T-helper 1 cell treated with Interleukin-12 subunit alpha and Interleukin-12 subunit beta and Interleukin-4 antibody, amounts not matched to agents 30 μg/mL and 1 μg/mL, for 36 hours (primary cell): ENCODE data around the gene MYT1.

ENCODE experiments used
- H3K27ac Mint-ChIP-seq: one replicate; pipeline ENCODE4 v1.8.0; 2021; ENCODE audit warnings: mild to moderate bottlenecking, mixed read lengths
- H3K27me3 Mint-ChIP-seq: one replicate; pipeline ENCODE4 v1.8.0; 2021; ENCODE audit warnings: low read depth, mixed read lengths
- H3K36me3 Mint-ChIP-seq: one replicate; pipeline ENCODE4 v1.8.0; 2021; ENCODE audit warnings: low read depth, mixed read lengths
- H3K4me1 Mint-ChIP-seq: one replicate; pipeline ENCODE4 v1.8.0; 2021; ENCODE audit warnings: low read depth, mixed read lengths
- H3K4me3 Mint-ChIP-seq: one replicate; pipeline ENCODE4 v1.8.0; 2021; ENCODE audit warnings: mild to moderate bottlenecking, moderate library complexity, mixed read lengths
- H3K9me3 Mint-ChIP-seq: one replicate; pipeline ENCODE4 v1.8.0; 2021; ENCODE audit warnings: mixed read lengths

The MYT1 gene

GRCh38 chr20:64214113-64214512 is 49.9 kb downstream of the MYT1 start:
- H3K9me3 Mint-ChIP-seq, result no peaks in the 10 kb centered on the region
- peaks cover 2% of the 10 kb centered on the region for H3K4me1 Mint-ChIP-seq
- no peaks in the 10 kb centered on the region for H3K27me3 Mint-ChIP-seq
- no peak overlapping the region for H3K27ac Mint-ChIP-seq
- H3K4me3 Mint-ChIP-seq, result no peak overlapping the region
- H3K36me3 Mint-ChIP-seq, result no peaks in the 10 kb centered on the region

GRCh38 chr20:64214952-64215351 is 50.7 kb downstream of the MYT1 start:
- no peaks in the 10 kb centered on the region for H3K36me3 Mint-ChIP-seq
- peaks cover 2% of the 10 kb centered on the region for H3K4me1 Mint-ChIP-seq
- no peak overlapping the region for H3K4me3 Mint-ChIP-seq
- no peaks in the 10 kb centered on the region for H3K27me3 Mint-ChIP-seq
- H3K9me3 Mint-ChIP-seq, result no peaks in the 10 kb centered on the region
- no peak overlapping the region for H3K27ac Mint-ChIP-seq

- H3K27ac Mint-ChIP-seq, result no peak overlapping the region
- H3K4me3 Mint-ChIP-seq, result no peak overlapping the region
- H3K4me1 Mint-ChIP-seq, result peaks cover 2% of the 10 kb centered on the region
Measured at GRCh38 chr20:64216036-64216435, 51.8 kb downstream of the MYT1 start.

GRCh38 chr20:64216910-64217309 is 52.7 kb downstream of the MYT1 start:
- H3K9me3 Mint-ChIP-seq, result no peaks in the 10 kb centered on the region
- no peaks in the 10 kb centered on the region for H3K36me3 Mint-ChIP-seq
- H3K4me1 Mint-ChIP-seq, result peaks cover 2% of the 10 kb centered on the region
- no peak overlapping the region for H3K27ac Mint-ChIP-seq
- no peak overlapping the region for H3K4me3 Mint-ChIP-seq
- H3K27me3 Mint-ChIP-seq, result no peaks in the 10 kb centered on the region

More at GRCh38 chr20:64216036-64216435, 51.8 kb downstream of the MYT1 start:
- H3K9me3 Mint-ChIP-seq, result no peaks in the 10 kb centered on the region
- H3K36me3 Mint-ChIP-seq, result no peaks in the 10 kb centered on the region
- H3K27me3 Mint-ChIP-seq, result no peaks in the 10 kb centered on the region

- no peaks in the 10 kb centered on the region for H3K27me3 Mint-ChIP-seq
- no peak overlapping the region for H3K4me3 Mint-ChIP-seq
- peaks cover 2% of the 10 kb centered on the region for H3K4me1 Mint-ChIP-seq
- H3K9me3 Mint-ChIP-seq, result no peaks in the 10 kb centered on the region
- H3K27ac Mint-ChIP-seq, result no peak overlapping the region
- H3K36me3 Mint-ChIP-seq, result no peaks in the 10 kb centered on the region
Measured at GRCh38 chr20:64217539-64218221, 53.4 kb downstream of the MYT1 start.

- Mint-ChIP-seq H3K27ac (no peak overlapping the region), H3K9me3 (no peaks in the 10 kb centered on the region), H3K36me3 (no peaks in the 10 kb centered on the region), H3K4me1 (peaks cover 2% of the 10 kb centered on the region), H3K4me3 (no peak overlapping the region), H3K27me3 (no peaks in the 10 kb centered on the region)
Measured at GRCh38 chr20:64219202-64219601, 55.0 kb downstream of the MYT1 start.

- no peak overlapping the region for H3K27ac Mint-ChIP-seq
- no peaks in the 10 kb centered on the region for H3K36me3 Mint-ChIP-seq
- H3K9me3 Mint-ChIP-seq, result no peaks in the 10 kb centered on the region
- H3K4me1 Mint-ChIP-seq, result peaks cover 2% of the 10 kb centered on the region
- no peaks in the 10 kb centered on the region for H3K27me3 Mint-ChIP-seq
- no peak overlapping the region for H3K4me3 Mint-ChIP-seq
Measured at GRCh38 chr20:64219730-64220129, 55.5 kb downstream of the MYT1 start.

GRCh38 chr20:64220420-64220819 is 56.2 kb downstream of the MYT1 start:
- no peaks in the 10 kb centered on the region for H3K27me3 Mint-ChIP-seq
- H3K4me1 Mint-ChIP-seq, result no peaks in the 10 kb centered on the region
- no peak overlapping the region for H3K4me3 Mint-ChIP-seq
- no peaks in the 10 kb centered on the region for H3K9me3 Mint-ChIP-seq
- no peaks in the 10 kb centered on the region for H3K36me3 Mint-ChIP-seq
- H3K27ac Mint-ChIP-seq, result no peak overlapping the region

- Mint-ChIP-seq H3K27ac (no peak overlapping the region), H3K36me3 (no peaks in the 10 kb centered on the region), H3K9me3 (no peaks in the 10 kb centered on the region), H3K4me1 (no peaks in the 10 kb centered on the region), H3K4me3 (no peak overlapping the region), H3K27me3 (no peaks in the 10 kb centered on the region)
Measured at GRCh38 chr20:64220891-64221527, 56.8 kb downstream of the MYT1 start.

GRCh38 chr20:64222291-64222735 is 58.1 kb downstream of the MYT1 start:
- H3K4me1 Mint-ChIP-seq, result no peaks in the 10 kb centered on the region
- no peak overlapping the region for H3K27ac Mint-ChIP-seq
- H3K4me3 Mint-ChIP-seq, result no peak overlapping the region
- no peaks in the 10 kb centered on the region for H3K27me3 Mint-ChIP-seq
- H3K36me3 Mint-ChIP-seq, result no peaks in the 10 kb centered on the region
- H3K9me3 Mint-ChIP-seq, result no peaks in the 10 kb centered on the region

GRCh38 chr20:64222851-64223525 is 58.7 kb downstream of the MYT1 start:
- H3K27me3 Mint-ChIP-seq, result no peaks in the 10 kb centered on the region
- no peaks in the 10 kb centered on the region for H3K36me3 Mint-ChIP-seq
- H3K27ac Mint-ChIP-seq, result no peak overlapping the region
- H3K9me3 Mint-ChIP-seq, result no peaks in the 10 kb centered on the region
- no peaks in the 10 kb centered on the region for H3K4me1 Mint-ChIP-seq
- no peak overlapping the region for H3K4me3 Mint-ChIP-seq

- Mint-ChIP-seq H3K27ac (no peak overlapping the region), H3K4me3 (no peak overlapping the region), H3K36me3 (no peaks in the 10 kb centered on the region), H3K9me3 (no peaks in the 10 kb centered on the region), H3K27me3 (no peaks in the 10 kb centered on the region), H3K4me1 (no peaks in the 10 kb centered on the region)
Measured at GRCh38 chr20:64223526-64224067, 59.3 kb downstream of the MYT1 start.

- no peaks in the 10 kb centered on the region for H3K27me3 Mint-ChIP-seq
- H3K4me1 Mint-ChIP-seq, result no peaks in the 10 kb centered on the region
- H3K4me3 Mint-ChIP-seq, result no peak overlapping the region
- H3K36me3 Mint-ChIP-seq, result no peaks in the 10 kb centered on the region
- no peaks in the 10 kb centered on the region for H3K9me3 Mint-ChIP-seq
- no peak overlapping the region for H3K27ac Mint-ChIP-seq
Measured at GRCh38 chr20:64224351-64225170, 60.3 kb downstream of the MYT1 start.

- no peaks in the 10 kb centered on the region for H3K4me1 Mint-ChIP-seq
- H3K36me3 Mint-ChIP-seq, result no peaks in the 10 kb centered on the region
- no peaks in the 10 kb centered on the region for H3K9me3 Mint-ChIP-seq
- no peak overlapping the region for H3K27ac Mint-ChIP-seq
- H3K27me3 Mint-ChIP-seq, result no peaks in the 10 kb centered on the region
- H3K4me3 Mint-ChIP-seq, result no peak overlapping the region
Measured at GRCh38 chr20:64225171-64225595, 60.9 kb downstream of the MYT1 start.
